Thyroid gland (tissue), 4 donors: ENCODE data around the gene EIF2AK3.

Experiments
- CTCF ChIP-seq, 6 experiments: fragments of 200-600 bp in 3 of 6; fragments of 450-650 bp in 3 of 6; sonication (generic) in 3 of 6; IDR thresholded peaks; one replicate each; pipeline ENCODE4 v1.5.1; 2016 to 2019; ENCODE audit warnings: antibody characterized with exemption in 6 of 6, mild to moderate bottlenecking in 2 of 6, inconsistent platforms in 1 of 6, moderate library complexity in 1 of 6
- POLR2A ChIP-seq, 2 donors: fragments of 450-650 bp; IDR thresholded peaks; one replicate each; pipeline ENCODE4 v1.6.1; 2017; ENCODE audit warnings: antibody characterized with exemption in 2 of 2, mild to moderate bottlenecking in 2 of 2, moderate library complexity in 1 of 2

DNA sequence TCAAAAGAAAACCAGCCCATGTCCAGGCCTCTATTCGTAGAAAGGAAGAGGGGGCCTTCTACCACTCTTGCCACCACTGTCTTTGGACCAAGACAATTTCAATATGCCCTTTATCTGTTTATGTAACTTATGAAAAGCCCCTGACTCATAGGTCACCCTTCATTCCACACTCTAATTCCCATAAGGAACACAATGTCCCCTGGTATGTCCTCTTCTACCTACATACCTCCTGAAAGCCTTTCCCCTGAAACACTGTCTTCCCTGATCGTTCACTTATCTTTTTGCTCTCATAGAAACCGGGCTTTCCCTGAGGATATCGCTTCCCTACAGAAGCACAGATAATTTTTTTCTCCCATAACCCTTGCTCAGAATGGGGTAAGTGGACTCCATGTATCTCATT lies 13.3 kb downstream of the EIF2AK3 start:
- TF ChIP-seq CTCF (IDR thresholded peaks at IDR 0.05) (no peak), POLR2A (IDR thresholded peaks at IDR 0.05) (no peak)
